Heart left ventricle (tissue), 13 donors: ENCODE data around the gene ABCA13.

Experiments used
- CTCF ChIP-seq, 12 donors: fragments of 200-600 bp; sonication (generic) in 4 of 12; IDR thresholded peaks; one replicate each; pipeline versions ENCODE4 v1.5.0 to v1.8.0; 2018 to 2022; ENCODE audit warnings: antibody characterized with exemption in 12 of 12, mild to moderate bottlenecking in 5 of 12
- POLR2A ChIP-seq, 2 donors: fragments of 450-650 bp; IDR thresholded peaks; one replicate each; pipeline ENCODE4 v1.6.1; 2017; ENCODE audit warnings: antibody characterized with exemption in 2 of 2, mild to moderate bottlenecking in 2 of 2, moderate library complexity in 2 of 2
- donor health status: ischemic (EF 13 %, LVEDD 7.1; RV severe dilation, severe dysfunction).
- donor health status: DM: no; HTN: yes; CAD: no.
- donor health status: DM: no; HTN: no; CAD: no.
- donor health status: ischemic (EF 25% LVEDD 6.9; RV normal size, moderate dysfunction).
- donor health status: ischemic (EF 25% LVEDD 5.7; RV mildly dilated, moderate dysfunction).
- donor health status: ischemic (EF 35%, LVEDD 5.7; RV mildly dilated, moderate dysfunction).
- donor health status: nonischemic (EF 11% LVEDD 7.7; RV severe dilation, severe dysfunction).
- donor health status: DM: yes; HTN: yes; CAD: no.
- donor health status: PGD.
- donor health status: ischemic (EF 29% LVEDD 5.4; RV normal size, mild dysfunction).
- donor health status: nonischemic (EF 23%, LVEDD 6.1; RV moderate dilation, normal function).

DNA sequence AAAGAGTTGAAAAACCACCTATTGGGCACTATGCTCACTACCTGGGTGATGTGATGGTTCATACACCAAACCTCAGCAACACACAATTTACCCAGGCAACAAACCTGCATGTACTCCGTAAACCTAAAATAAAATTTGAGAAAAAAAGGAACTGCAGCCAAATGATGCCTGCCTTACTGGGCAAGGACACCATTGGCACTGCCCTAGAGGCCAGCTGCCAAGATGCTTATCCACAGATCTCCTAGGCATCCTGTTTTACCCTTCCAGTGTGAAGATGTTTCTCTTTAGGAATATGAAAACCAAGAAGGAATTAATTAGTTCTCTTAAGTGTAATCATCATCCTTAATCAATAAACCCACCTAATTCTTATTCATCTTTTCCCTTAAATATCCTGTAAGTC is 133.4 kb downstream of the ABCA13 start:
- TF ChIP-seq POLR2A (IDR thresholded peaks at IDR 0.05) (no peak), CTCF (IDR thresholded peaks at IDR 0.05) (no peak)
